Measurements from ENCODE around the gene ZNF106. TPM values are rescaled to one million over a fixed set of nuclear protein-coding genes. Genes with fewer than 3 reads are reported as not detected.

The ZNF106 gene
- total and polyA plus RNA-seq, 4 donors, result 7.5 to 25.4 (median 20.5) TPM

- DNase-seq (ENCODE audit: low spot score), result no peak
- Histone ChIP-seq H3K9me3 (ENCODE audit: control insufficient read depth in 4 of 4, low read length in 3 of 4) (no peaks in the 10 kb centered on the region), H3K27ac (ENCODE audit: low read depth in 1 of 2, low read length in 2 of 2) (no peak overlapping the region), H3K9ac (ENCODE audit: low read depth in 1 of 2, low read length in 2 of 2) (no peak overlapping the region), H3K4me1 (ENCODE audit: control insufficient read depth in 4 of 4, insufficient read depth in 4 of 4, low read length in 3 of 4) (no peaks in the 10 kb centered on the region), H3K36me3 (ENCODE audit: control insufficient read depth in 4 of 4, insufficient read depth in 3 of 4, low read depth in 1 of 4, low read length in 3 of 4) (peaks cover 0 to 6% (median 4%) of the 10 kb centered on the region in 4 donors), H3K4me3 (ENCODE audit: low read depth in 1 of 3, low read length in 3 of 3) (no peak overlapping the region), H3K27me3 (ENCODE audit: control insufficient read depth in 4 of 4, insufficient read depth in 4 of 4, low read length in 3 of 4) (no peaks in the 10 kb centered on the region)
- TF ChIP-seq EGR1 (IDR thresholded peaks at IDR 0.05; ENCODE audit: low read depth in 2 of 2) (no peak), HNF4G (IDR thresholded peaks at IDR 0.05) (no peak), RXRA (IDR thresholded peaks at IDR 0.05) (no peak), HNF4A (conservative IDR thresholded peaks at IDR 0.05) (no peak), CTCF (IDR thresholded peaks at IDR 0.05; ENCODE audit: low read depth, low read length, missing input control) (no peak), NR2F2 (IDR thresholded peaks at IDR 0.05) (no peak), FOXA2 (IDR thresholded peaks at IDR 0.05) (no peak), ZBTB33 (IDR thresholded peaks at IDR 0.05) (no peak), GABPA (IDR thresholded peaks at IDR 0.05 in 1 of 2, conservative IDR thresholded peaks at IDR 0.05 in 1 of 2) (no peak), REST (IDR thresholded peaks at IDR 0.05) (no peak), ATF3 (IDR thresholded peaks at IDR 0.05) (no peak)
These were observed 127.0 kb downstream of the ZNF106 start for GRCh38 chr15:42363942-42364341.

- Histone ChIP-seq H3K9ac (ENCODE audit: low read depth in 1 of 2, low read length in 2 of 2) (no peak overlapping the region), H3K27ac (ENCODE audit: low read depth in 1 of 2, low read length in 2 of 2) (no peak overlapping the region), H3K4me3 (ENCODE audit: low read depth in 1 of 3, low read length in 3 of 3) (no peak overlapping the region), H3K9me3 (ENCODE audit: control insufficient read depth in 4 of 4, low read length in 3 of 4) (no peaks in the 10 kb centered on the region), H3K36me3 (ENCODE audit: control insufficient read depth in 4 of 4, insufficient read depth in 3 of 4, low read depth in 1 of 4, low read length in 3 of 4) (peaks cover 0 to 6% (median 4%) of the 10 kb centered on the region in 4 donors), H3K4me1 (ENCODE audit: control insufficient read depth in 4 of 4, insufficient read depth in 4 of 4, low read length in 3 of 4) (no peaks in the 10 kb centered on the region), H3K27me3 (ENCODE audit: control insufficient read depth in 4 of 4, insufficient read depth in 4 of 4, low read length in 3 of 4) (no peaks in the 10 kb centered on the region)
- DNase-seq (ENCODE audit: low spot score), result no peak
- WGBS, result 97% methylated on average over 3 of the region's 3 CpGs
- no peak for TF ChIP-seq CTCF (IDR thresholded peaks at IDR 0.05; ENCODE audit: low read depth, low read length, missing input control)
- no peak for TF ChIP-seq EGR1 (IDR thresholded peaks at IDR 0.05; ENCODE audit: low read depth in 2 of 2)
- TF ChIP-seq HNF4G (IDR thresholded peaks at IDR 0.05), result no peak
- TF ChIP-seq NR2F2 (IDR thresholded peaks at IDR 0.05), result no peak
- no peak for TF ChIP-seq TAF1 (conservative IDR thresholded peaks at IDR 0.05)
- TF ChIP-seq RAD21 (IDR thresholded peaks at IDR 0.05), result no peak
- TF ChIP-seq FOXA1 (IDR thresholded peaks at IDR 0.05), result no peak
- no peak for TF ChIP-seq GABPA (IDR thresholded peaks at IDR 0.05 in 1 of 2, conservative IDR thresholded peaks at IDR 0.05 in 1 of 2)
- no peak for TF ChIP-seq MAX (IDR thresholded peaks at IDR 0.05)
- TF ChIP-seq HNF4A (conservative IDR thresholded peaks at IDR 0.05), result no peak
- no peak for TF ChIP-seq REST (IDR thresholded peaks at IDR 0.05)
- no peak for TF ChIP-seq ATF3 (IDR thresholded peaks at IDR 0.05)
- TF ChIP-seq SP1 (IDR thresholded peaks at IDR 0.05), result no peak
- TF ChIP-seq RXRA (IDR thresholded peaks at IDR 0.05), result no peak
- no peak for TF ChIP-seq FOXA2 (IDR thresholded peaks at IDR 0.05)
- TF ChIP-seq YY1 (IDR thresholded peaks at IDR 0.05), result no peak
These were observed 127.5 kb downstream of the ZNF106 start for GRCh38 chr15:42363487-42363886.

All from liver (tissue), 9 donors.